ENCODE measurements around the gene IQSEC1.

- TF ChIP-seq ZNF274 (IDR thresholded peaks at IDR 0.05; ENCODE audit: insufficient read depth, insufficient read length) (no peak), POLR2A (IDR thresholded peaks at IDR 0.05; ENCODE audit: low read depth, low read length) (no peak), CEBPB (IDR thresholded peaks at IDR 0.05; ENCODE audit: borderline replicate concordance in 1 of 2, low read depth in 2 of 2, low read length in 2 of 2) (no peak), CBFB (IDR thresholded peaks at IDR 0.05; ENCODE audit: low read depth) (no peak), CTCF (IDR thresholded peaks at IDR 0.05 in 2 of 3, conservative IDR thresholded peaks at IDR 0.05 in 1 of 3; ENCODE audit: control insufficient read depth in 2 of 3, extremely low read depth in 1 of 3, insufficient read depth in 1 of 3, low read depth in 3 of 3, low read length in 3 of 3) (no peak), TAF1 (IDR thresholded peaks at IDR 0.05; ENCODE audit: borderline replicate concordance, low read depth, low read length) (no peak), EZH2 (IDR thresholded peaks at IDR 0.05; ENCODE audit: borderline replicate concordance, control insufficient read depth, low read depth, low read length) (no peak), ESRRA (IDR thresholded peaks at IDR 0.05; ENCODE audit: low read length) (no peak)
Measured at GRCh38 chr3:12924437-12924836, 148.8 kb downstream of the IQSEC1 start.

Measured in GM12878 (cell line).